ENCODE results near the gene MGAT5.
"Not testable (repeated sequence)": the region's sequence is repeated elsewhere in the genome, so short reads cannot be mapped to it uniquely, and the experiment has no call there.

MGAT5 gene

GRCh38 chr2:134455426-134455825 is 201.6 kb downstream of the MGAT5 start:
- DNase-seq: no peak

DNA sequence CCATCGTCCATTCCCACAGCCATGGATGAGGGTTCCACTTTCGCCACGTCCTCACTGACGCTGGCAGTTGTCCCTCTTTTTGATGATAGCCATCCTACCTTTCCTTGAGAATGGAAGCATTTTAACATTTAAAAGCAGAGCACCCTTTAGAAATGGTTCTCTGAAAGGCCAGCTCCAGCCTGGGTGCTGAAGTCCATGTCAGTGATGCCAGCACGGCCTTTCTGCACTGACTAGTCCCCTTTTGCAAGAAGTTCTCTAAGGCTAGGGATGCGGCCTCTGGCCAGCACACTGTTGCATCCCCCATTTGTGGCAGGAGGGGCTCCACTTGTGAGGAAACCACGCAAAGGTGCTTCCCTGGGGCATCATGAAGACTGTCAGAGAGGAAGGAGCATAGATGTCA is 203.5 kb downstream of the MGAT5 start:
- no peak for DNase-seq

DNA sequence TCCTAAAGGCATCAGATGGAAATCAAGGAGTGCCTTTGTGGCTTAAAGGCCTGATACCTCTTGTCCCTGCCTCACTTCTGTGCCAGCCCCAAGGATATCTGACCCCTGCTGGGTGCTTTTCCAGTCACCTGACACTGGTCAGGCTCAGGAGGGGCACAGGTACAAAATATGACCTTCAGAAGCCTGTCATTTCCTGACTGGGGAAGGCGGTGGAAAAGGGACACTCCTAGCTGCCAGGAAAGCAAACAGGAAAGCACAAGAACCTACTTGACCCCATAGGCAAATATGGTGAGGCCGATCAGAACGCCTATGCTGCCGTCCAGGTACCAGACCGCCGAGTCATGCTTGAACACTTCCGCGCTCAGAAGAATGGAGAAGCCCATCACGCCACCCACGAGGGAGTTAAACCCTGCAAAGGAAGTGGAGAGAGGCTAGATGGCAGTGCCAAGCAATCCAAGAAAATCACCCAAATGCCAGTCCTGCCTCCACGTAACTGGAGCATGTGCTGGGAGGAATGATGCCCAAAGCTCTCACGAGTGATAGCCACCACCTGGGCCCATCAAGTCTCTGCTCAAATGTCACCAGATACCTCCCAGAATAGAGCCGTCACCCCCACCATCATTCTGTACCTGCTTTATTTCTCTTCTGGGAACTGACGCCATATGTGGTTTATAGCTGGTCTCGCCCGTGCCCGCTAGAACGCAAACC is 204.0 kb downstream of the MGAT5 start:
- no peak for DNase-seq

- no peak for DNase-seq
These were observed 204.6 kb downstream of the MGAT5 start for GRCh38 chr2:134458473-134458853.

DNA sequence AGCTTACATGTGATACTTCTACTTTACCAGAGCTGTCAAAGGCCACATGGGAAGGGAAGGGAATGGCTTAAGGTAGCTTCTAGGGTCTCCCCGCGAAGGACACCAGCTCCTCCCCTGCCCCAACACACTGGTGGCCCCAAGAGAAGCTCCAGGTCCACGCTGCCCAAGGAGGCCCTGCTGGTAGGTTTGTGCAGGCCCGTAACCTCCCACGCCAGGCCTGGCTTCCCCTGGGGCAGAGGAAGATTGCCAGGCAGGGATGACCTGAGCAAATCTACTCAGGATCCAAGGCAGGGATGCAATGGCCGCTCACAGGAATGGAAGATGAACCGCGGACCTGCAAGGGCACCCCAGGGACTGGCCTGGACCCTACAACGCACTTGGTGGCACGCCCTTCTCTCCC is 205.1 kb downstream of the MGAT5 start:
- DNase-seq: no peak

DNA sequence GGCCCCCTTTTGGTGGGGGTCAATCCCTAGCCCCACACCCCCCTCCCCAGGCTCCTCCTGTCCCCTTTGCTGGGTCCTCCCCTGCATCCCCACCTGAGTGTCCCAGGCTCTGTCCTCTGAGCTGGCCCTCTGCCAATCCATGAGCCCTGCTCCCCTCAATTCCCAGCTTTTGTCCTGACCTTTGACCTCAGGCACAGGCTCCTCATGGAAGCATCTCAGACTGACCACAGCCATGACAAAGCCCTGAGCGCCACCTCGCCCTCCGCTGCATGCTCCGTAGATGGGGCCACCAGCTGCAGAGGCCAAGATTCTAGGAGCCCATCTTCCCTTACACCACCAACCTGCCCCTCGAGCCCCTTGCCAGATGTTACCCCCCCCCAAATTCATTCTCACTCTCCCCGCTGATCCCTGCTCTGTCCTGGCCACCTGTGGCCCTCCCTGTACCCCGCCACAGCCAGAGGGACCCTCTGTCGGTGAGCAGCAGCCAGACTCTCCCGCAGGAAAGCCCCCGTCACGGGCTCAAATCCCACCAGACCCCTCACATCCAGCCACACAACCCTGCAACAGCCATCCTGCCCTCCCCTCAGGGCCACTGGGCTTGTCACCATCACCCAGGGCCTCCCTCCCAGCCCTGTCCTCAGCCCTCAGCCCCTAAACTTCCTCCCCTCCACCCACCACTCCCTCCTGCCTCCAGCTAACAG is 206.0 kb downstream of the MGAT5 start:
- no peak for DNase-seq

DNA sequence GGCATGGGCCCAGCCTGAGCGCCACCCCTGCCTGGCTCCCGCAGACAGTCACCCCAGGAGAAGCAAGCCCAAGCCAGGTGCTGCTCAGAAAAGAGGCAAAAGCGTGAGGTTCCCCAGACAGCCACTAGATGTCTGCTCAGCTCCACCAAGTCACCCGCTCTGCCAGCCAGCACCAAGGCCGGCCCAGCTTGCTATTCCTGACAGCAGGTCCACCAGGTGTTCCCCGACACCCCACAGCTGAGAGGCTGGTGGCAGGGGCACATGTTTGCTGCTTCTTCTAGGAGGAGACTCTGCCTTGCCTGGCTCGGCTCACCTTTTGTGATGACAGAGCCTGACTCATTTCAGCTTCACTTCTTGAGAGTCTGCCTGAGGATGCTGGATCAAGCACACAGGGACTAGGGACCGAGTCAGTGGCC is 206.7 kb downstream of the MGAT5 start:
- peak; percentile 92 for DNase-seq

GRCh38 chr2:134461511-134461910 is 207.6 kb downstream of the MGAT5 start:
- DNase-seq: no peak

- no peak for DNase-seq
These were observed 208.4 kb downstream of the MGAT5 start for GRCh38 chr2:134462275-134462674.

- DNase-seq: no peak
These were observed 209.2 kb downstream of the MGAT5 start for GRCh38 chr2:134462791-134463698.

DNA sequence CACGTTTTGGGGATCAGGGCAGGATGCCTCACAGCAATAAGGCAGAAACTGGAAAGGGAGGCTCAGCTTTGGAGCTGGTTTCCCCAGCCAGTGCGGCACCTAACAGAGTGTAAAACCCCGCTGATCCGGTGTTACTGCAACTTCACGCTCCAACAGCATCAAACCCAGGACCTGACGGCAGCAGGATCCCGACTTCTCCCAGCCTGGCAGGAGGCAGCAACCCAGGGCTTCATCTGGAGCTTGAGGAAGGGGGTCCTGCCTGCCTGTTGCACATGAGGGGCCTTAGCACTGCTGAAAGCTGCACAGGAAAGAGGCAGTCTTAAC is 209.8 kb downstream of the MGAT5 start:
- no peak for DNase-seq

DNA sequence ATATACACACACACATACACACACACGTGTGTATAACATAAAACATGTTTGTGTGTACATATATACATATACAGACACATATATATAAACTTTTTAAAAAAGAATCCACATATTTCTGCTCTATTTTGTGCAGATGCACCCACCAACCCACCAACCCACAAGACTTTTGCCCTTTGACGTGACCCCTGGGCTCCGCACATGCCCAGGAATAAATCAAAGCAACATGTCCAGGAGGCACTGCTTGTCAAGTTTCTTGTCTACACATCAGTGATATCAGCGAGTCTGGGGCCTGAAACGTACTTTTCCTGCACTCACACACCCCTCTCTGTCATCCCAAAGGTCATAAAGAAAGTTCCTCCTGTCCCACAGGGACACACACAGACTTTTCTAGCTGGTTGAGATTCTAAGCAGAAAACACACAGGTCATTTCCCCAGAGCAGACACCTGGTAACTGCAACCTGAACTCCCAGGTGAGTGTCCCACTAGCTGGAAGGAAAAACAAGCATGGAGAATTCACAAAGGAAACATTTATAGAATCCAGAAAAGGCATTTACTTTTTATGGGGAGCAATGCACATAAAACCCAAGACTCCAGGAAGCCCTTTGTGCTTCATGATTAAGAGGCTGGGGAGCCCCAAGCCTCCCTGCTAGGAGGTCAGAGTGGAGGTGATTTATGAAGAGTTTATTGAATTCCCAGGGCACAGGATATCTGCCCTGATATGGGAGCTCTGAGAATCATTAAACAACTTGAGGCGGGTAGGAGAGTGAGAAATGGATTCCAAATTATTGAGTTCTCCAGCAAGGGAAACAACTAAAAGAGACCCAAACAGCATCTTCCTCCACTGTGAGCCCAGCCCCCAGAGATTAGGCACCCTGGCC is 211.6 kb downstream of the MGAT5 start:
- no peak for DNase-seq

DNA sequence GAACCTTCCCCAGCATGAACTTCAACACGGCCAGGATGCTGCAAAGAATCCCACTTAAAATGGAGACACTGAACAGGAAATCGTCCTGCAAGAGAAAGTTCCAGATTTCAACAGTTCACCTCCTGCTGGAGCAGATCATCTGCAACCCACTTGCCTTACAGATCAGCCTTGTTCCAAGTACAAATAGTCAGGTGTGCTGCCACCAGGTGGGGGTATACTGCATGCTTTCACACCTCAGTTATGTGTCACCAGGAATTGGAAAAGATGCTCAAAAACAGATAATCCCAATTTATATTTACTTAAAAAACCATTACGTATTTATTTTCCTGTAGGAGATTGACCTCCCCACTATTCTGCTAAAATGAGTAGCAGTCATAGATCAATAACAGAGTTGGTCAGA is 212.3 kb downstream of the MGAT5 start:
- peak; percentile 55 for DNase-seq

DNA sequence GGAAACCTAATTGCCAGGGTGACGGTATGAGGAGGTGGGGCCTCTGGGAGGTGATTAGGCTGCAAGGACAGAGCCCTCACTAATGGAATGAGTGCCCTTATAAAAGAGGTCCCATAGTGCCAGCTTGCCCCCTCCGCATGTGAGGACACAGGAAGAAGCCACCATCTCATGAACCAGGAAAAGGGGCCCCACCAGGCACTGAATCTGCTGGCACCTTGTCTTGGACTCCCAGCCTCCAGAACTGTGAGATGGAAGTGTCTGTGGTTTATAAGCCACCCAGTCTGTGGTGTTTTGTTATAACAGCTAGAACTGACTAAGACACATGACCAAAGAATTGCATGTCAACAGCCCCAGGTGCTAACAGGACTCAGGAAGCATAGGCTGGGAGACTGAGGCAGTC is 214.3 kb downstream of the MGAT5 start:
- DNase-seq: no peak

- no peak for DNase-seq
These were observed 214.9 kb downstream of the MGAT5 start for GRCh38 chr2:134468776-134469175.

- DNase-seq: no peak
These were observed 215.7 kb downstream of the MGAT5 start for GRCh38 chr2:134469516-134470115.

DNA sequence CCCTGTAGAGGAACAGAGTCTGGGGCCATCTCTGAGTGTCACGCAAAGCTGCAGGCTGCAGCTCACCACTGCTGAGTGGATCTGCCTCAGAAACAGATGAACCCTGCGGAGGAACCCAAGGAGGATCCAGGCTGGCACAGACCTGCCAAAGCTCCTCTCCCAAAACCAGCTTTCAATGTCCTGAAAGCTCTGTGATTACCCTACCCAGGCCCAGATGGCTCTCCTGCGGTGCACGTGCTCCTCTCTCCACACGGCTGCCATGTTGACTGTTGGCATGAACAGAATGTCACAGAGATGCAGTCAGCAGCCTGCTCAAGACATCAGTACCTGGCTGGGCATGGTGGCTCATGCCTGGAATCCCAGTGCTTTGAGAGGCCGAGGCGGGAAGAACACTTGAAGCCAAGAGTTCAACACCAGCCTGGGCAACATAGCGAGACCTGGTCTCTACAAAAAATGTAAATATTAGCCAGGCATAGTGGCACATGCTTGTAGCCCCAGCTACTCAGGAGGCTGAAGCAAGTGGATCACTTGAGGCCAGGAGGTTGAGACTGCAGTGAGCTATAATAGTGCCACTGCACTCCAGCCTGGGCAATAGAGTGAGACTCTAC is 216.8 kb downstream of the MGAT5 start:
- DNase-seq: no peak

DNA sequence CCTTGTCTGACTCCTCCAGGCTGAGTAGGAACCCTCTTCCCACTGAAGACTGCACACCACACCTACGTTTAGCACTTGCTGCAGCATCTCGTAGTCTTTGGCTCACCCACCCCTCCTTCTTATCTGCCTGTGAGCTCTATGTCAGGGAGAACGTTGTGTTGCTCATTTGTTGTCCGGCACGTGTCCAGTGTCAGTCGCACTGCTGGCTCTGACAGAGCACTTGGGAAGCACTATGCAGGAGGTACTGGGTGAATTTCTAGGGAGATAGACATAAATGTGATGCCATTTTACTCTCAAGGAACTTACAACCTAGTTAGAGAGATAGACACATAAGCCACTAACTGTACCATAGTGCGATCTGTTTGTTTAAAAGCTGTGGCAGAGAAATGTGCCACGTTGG is 223.1 kb downstream of the MGAT5 start:
- not testable (repeated sequence) for DNase-seq

- no peak for DNase-seq
These were observed 225.9 kb downstream of the MGAT5 start for GRCh38 chr2:134479696-134480330.

DNA sequence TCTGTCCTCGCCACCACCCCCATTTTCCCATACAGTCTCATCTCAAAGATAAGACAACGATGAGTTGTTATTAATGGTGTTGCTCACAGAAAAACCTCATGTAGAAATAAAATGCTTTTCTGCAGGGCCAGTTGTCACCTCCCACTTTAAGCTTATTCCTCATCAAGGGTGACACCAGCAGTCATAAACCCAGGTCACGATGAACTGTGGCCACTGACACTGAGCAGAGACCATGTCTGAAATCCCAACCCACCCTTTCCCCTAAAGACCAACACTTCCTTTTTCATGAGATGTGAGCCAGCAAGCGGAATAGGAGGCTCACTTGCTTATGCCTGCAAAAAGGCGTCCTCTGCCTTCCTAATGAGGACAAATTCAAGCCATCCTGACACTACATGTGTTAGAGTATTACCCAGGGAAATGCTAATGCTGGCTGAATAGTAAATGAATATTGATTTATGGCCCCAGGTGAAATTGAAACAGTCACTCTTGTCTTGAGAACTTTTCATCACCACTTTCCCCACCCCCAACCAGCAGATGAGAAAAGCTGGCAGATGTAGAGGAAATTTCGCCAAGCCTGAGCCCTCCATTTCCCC is 228.4 kb downstream of the MGAT5 start:
- no peak for DNase-seq

GRCh38 chr2:134482766-134483340 is 229.0 kb downstream of the MGAT5 start:
- DNase-seq: no peak
